Natural killer cell (primary cell): ENCODE data around the gene MIOX. TPM values are rescaled to one million over a fixed set of nuclear protein-coding genes. Genes with fewer than 3 reads are reported as not detected.

Experiments used
- ATAC-seq, 3 donors: fragments of 150-1000 bp in 2 of 3; fragments of 200-7000 bp in 1 of 3; cut with Tn5 transposase; 1 replicate in 1 of 3; 2 replicates in 2 of 3; pipeline ENCODE4 v1.10.0; 2021; ENCODE audit warnings: mild to moderate bottlenecking in 2 of 3, moderate library complexity in 2 of 3
- DNase-seq, 2 donors: peaks; one replicate each; pipeline versions ENCODE4 v3.0.0 to v3.0.0-alpha.2; 2013 to 2021; ENCODE audit warnings: mixed read lengths in 1 of 2
- H3K27ac ChIP-seq: one replicate; pipeline ENCODE4 v1.5.1; 2013; ENCODE audit warnings: mild to moderate bottlenecking, low read length
- H3K27me3 ChIP-seq: one replicate; pipeline ENCODE4 v1.6.1; 2013; ENCODE audit warnings: low read length; ENCODE audit not compliant: control insufficient read depth, insufficient read depth
- H3K36me3 ChIP-seq: one replicate; pipeline ENCODE4 v1.6.1; 2013; ENCODE audit warnings: low read length; ENCODE audit not compliant: control insufficient read depth, insufficient read depth
- H3K4me1 ChIP-seq: one replicate; pipeline ENCODE4 v1.6.1; 2013; ENCODE audit warnings: low read length; ENCODE audit not compliant: control insufficient read depth, insufficient read depth
- H3K4me3 ChIP-seq: one replicate; pipeline ENCODE4 v1.5.1; 2013; ENCODE audit warnings: low read length
- H3K9me3 ChIP-seq: one replicate; pipeline ENCODE4 v1.6.1; 2013; ENCODE audit warnings: low read length; ENCODE audit not compliant: control insufficient read depth, insufficient read depth
- H3K27ac Mint-ChIP-seq, 2 donors: one replicate each; pipeline ENCODE4 v1.8.0; 2022; ENCODE audit warnings: mild to moderate bottlenecking in 2 of 2, mixed read lengths in 2 of 2, moderate library complexity in 1 of 2
- H3K27me3 Mint-ChIP-seq, 2 donors: one replicate each; pipeline ENCODE4 v1.8.0; 2022; ENCODE audit warnings: low read depth in 2 of 2, mixed read lengths in 2 of 2
- H3K36me3 Mint-ChIP-seq: one replicate; pipeline ENCODE4 v1.8.0; 2022; ENCODE audit warnings: mixed read lengths
- H3K4me1 Mint-ChIP-seq, 2 donors: one replicate each; pipeline ENCODE4 v1.8.0; 2022; ENCODE audit warnings: mixed read lengths in 2 of 2
- H3K4me3 Mint-ChIP-seq: one replicate; pipeline ENCODE4 v1.8.0; 2022; ENCODE audit warnings: mild to moderate bottlenecking, moderate library complexity, mixed read lengths
- H3K9me3 Mint-ChIP-seq, 2 donors: one replicate each; pipeline ENCODE4 v1.8.0; 2022; ENCODE audit warnings: mixed read lengths in 2 of 2
- CTCF ChIP-seq: fragments of 200-600 bp; IDR thresholded peaks from one replicate; pipeline ENCODE4 v1.8.0; 2022; ENCODE audit warnings: antibody characterized with exemption
- WGBS: methylation state at CpG from one replicate; pipeline ENCODE4 v1.1.7; 2013; ENCODE audit warnings: missing lambda C conversion rate; ENCODE audit not compliant: insufficient coverage; 5-methylcytosine and 5-hydroxymethylcytosine counted together
- intact Hi-C: fragments of 100-400 bp; cut with micrococcal nuclease; formaldehyde crosslinking; loops from one replicate; pipeline ENCODE4 v1.14.2; 2022
- total RNA-seq, 4 donors: library from RNA; stranded (reverse); fragments of 120-200 nt in 1 of 4; gene quantifications; one replicate each; pipeline versions ENCODE4 v1.2.3 to v1.2.4, GENCODE V29; 2013 to 2022

The MIOX gene
- total RNA-seq, 3 donors from 2014 or later (not counting 1 experiment from before 2014, with no cell fraction given): 0.23 TPM; not detected in 2

DNA sequence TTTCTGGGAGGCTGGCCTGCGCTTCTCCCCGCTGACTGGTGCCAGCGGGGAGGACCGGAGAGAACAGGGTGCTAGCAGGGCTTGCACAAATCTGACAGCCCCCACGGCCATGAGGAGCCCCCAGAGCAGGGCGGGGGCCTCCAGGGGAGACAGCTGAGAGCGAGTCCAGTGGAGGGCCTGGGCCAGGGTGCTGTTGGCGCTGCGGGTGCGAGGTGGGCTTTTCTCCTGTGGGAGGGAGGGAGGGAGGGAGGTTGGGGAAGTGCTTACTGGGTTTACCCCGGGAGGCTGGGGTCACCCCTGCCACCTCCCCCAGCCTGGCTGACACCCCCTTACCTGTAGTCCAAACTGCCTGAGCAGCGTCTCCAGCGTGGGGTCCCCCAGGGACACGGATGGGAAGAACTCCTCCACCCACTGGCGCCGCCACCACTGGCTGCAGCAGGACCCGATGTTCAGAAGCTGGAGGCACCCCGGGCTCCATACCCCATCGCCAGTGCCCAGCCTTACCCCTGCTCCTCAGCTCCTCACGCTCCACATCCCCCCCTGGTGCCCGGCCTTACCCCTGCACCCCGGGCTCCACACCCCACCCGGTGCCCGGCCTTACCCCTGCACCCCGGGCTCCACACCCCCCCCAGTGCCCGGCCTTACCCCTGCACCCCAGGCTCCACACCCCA is 17.0 kb downstream of the MIOX start:
- H3K27me3 ChIP-seq: no peaks in the 10 kb centered on the region

GRCh38 chr22:50504369-50505211 is 17.9 kb downstream of the MIOX start:
- DNase-seq: no peak
- no peaks in the 10 kb centered on the region for H3K9me3 ChIP-seq
- no peak for ATAC-seq
- Mint-ChIP-seq H3K4me1 (peaks cover 11 to 28% of the 10 kb centered on the region in 2 donors), H3K4me3 (no peak overlapping the region), H3K27ac (no peak overlapping the region), H3K27me3 (no peaks in the 10 kb centered on the region), H3K36me3 (no peaks in the 10 kb centered on the region), H3K9me3 (no peaks in the 10 kb centered on the region)
- no peak for TF ChIP-seq CTCF
- H3K27me3 ChIP-seq: no peaks in the 10 kb centered on the region
- intact Hi-C loops: loop anchor here (5.0 kb wide), 3 partner anchors 32 to 78 kb away; partner anchors contain the start of genes CHKB and SYCE3
- H3K4me3 ChIP-seq: no peak overlapping the region
- no peak overlapping the region for H3K27ac ChIP-seq
- H3K36me3 ChIP-seq: peaks cover 26% of the 10 kb centered on the region
- H3K4me1 ChIP-seq: peaks cover 26% of the 10 kb centered on the region
- 90% methylated on average over 42 of the region's 44 CpGs for WGBS

More for the DNA sequence above, 17.0 kb downstream of the MIOX start:
- Mint-ChIP-seq H3K36me3 (no peaks in the 10 kb centered on the region), H3K4me3 (no peak overlapping the region), H3K4me1 (peaks cover 1 to 18% of the 10 kb centered on the region in 2 donors), H3K9me3 (no peaks in the 10 kb centered on the region), H3K27me3 (no peaks in the 10 kb centered on the region), H3K27ac (no peak overlapping the region)
- Histone ChIP-seq H3K4me1 (peaks cover 23% of the 10 kb centered on the region), H3K9me3 (no peaks in the 10 kb centered on the region), H3K27ac (no peak overlapping the region), H3K36me3 (peaks cover 26% of the 10 kb centered on the region), H3K4me3 (no peak overlapping the region)
- 94% methylated on average over 20 of the region's 26 CpGs for WGBS
- intact Hi-C loops: no loop called here
- no peak for ATAC-seq
- no peak for DNase-seq
- no peak for TF ChIP-seq CTCF

- intact Hi-C loops: loop anchor here (5.0 kb wide), 3 partner anchors 33 to 77 kb away; partner anchors contain the start of genes CHKB and SYCE3
Observed at GRCh38 chr22:50505276-50505775, 18.7 kb downstream of the MIOX start.

More at GRCh38 chr22:50505276-50505775, 18.7 kb downstream of the MIOX start:
- H3K4me3 ChIP-seq: no peak overlapping the region
- ATAC-seq (no peak), DNase-seq (no peak)
- H3K36me3 ChIP-seq: peaks cover 26% of the 10 kb centered on the region
- Mint-ChIP-seq H3K9me3 (no peaks in the 10 kb centered on the region), H3K4me1 (peaks cover 11 to 31% of the 10 kb centered on the region in 2 donors), H3K36me3 (no peaks in the 10 kb centered on the region), H3K4me3 (no peak overlapping the region), H3K27me3 (no peaks in the 10 kb centered on the region), H3K27ac (no peak overlapping the region)
- no peaks in the 10 kb centered on the region for H3K9me3 ChIP-seq
- no peak for TF ChIP-seq CTCF
- H3K27ac ChIP-seq: no peak overlapping the region
- H3K27me3 ChIP-seq: no peaks in the 10 kb centered on the region
- WGBS: 98% methylated on average over 14 of the region's 14 CpGs
- H3K4me1 ChIP-seq: peaks cover 26% of the 10 kb centered on the region
